Liver (tissue), 9 donors: ENCODE measurements around the gene TSPO. TPM values are rescaled to one million over a fixed set of nuclear protein-coding genes. Genes with fewer than 3 reads are reported as not detected.

Experiments
- DNase-seq: peaks from one replicate; pipeline ENCODE4 v3.0.0-alpha.2; 2017; ENCODE audit warnings: low spot score
- H3K27ac ChIP-seq, 2 donors: one replicate each; pipeline ENCODE4 v1.7.0; 2013; ENCODE audit warnings: inconsistent platforms in 2 of 2, low read length in 2 of 2, control low read depth in 1 of 2, low read depth in 1 of 2, mild to moderate bottlenecking in 1 of 2
- H3K27me3 ChIP-seq, 4 donors: one replicate each; pipeline versions ENCODE4 v1.6.1 to v1.7.0; 2013; ENCODE audit warnings: low read length in 3 of 4, inconsistent platforms in 1 of 4, mild to moderate bottlenecking in 1 of 4, moderate library complexity in 1 of 4; ENCODE audit not compliant: control insufficient read depth in 4 of 4, insufficient read depth in 4 of 4
- H3K36me3 ChIP-seq, 4 donors: one replicate each; pipeline versions ENCODE4 v1.6.1 to v1.7.0; 2013; ENCODE audit warnings: low read length in 3 of 4, mild to moderate bottlenecking in 3 of 4, low read depth in 1 of 4, moderate library complexity in 1 of 4; ENCODE audit not compliant: control insufficient read depth in 4 of 4, insufficient read depth in 3 of 4
- H3K4me1 ChIP-seq, 4 donors: one replicate each; pipeline versions ENCODE4 v1.6.1 to v1.7.0; 2013; ENCODE audit warnings: low read length in 3 of 4, mild to moderate bottlenecking in 3 of 4, moderate library complexity in 1 of 4; ENCODE audit not compliant: control insufficient read depth in 4 of 4, insufficient read depth in 4 of 4
- H3K4me3 ChIP-seq, 3 donors: one replicate each; pipeline versions ENCODE4 v1.6.1 to v1.7.0; 2013; ENCODE audit warnings: low read length in 3 of 3, control low read depth in 1 of 3, low read depth in 1 of 3, mild to moderate bottlenecking in 1 of 3
- H3K9ac ChIP-seq, 2 donors: one replicate each; pipeline ENCODE4 v1.7.0; 2013; ENCODE audit warnings: low read length in 2 of 2, mild to moderate bottlenecking in 2 of 2, moderate library complexity in 2 of 2, control low read depth in 1 of 2, low read depth in 1 of 2
- H3K9me3 ChIP-seq, 4 donors: one replicate each; pipeline versions ENCODE4 v1.6.1 to v1.7.0; 2013; ENCODE audit warnings: low read length in 3 of 4; ENCODE audit not compliant: control insufficient read depth in 4 of 4
- CTCF ChIP-seq: fragments of 150-350 bp; IDR thresholded peaks from 2 replicates; pipeline ENCODE4 v1.5.1; 2017; ENCODE audit warnings: improper control_type of control experiment, low read depth, low read length; ENCODE audit not compliant: missing input control
- EGR1 ChIP-seq, 2 donors: IDR thresholded peaks; 2 replicates each; pipeline ENCODE4 v1.6.1; 2016 to 2018; ENCODE audit warnings: antibody characterized with exemption in 2 of 2, low read depth in 2 of 2
- FOXA1 ChIP-seq: IDR thresholded peaks from 2 replicates; pipeline ENCODE4 v1.6.1; 2016; ENCODE audit warnings: antibody characterized with exemption
- FOXA2 ChIP-seq: IDR thresholded peaks from 2 replicates; pipeline ENCODE4 v1.6.1; 2016; ENCODE audit warnings: antibody characterized with exemption
- GABPA ChIP-seq, 2 donors: IDR thresholded peaks in 1 of 2; conservative IDR thresholded peaks in 1 of 2; 2 replicates each; pipeline ENCODE4 v1.6.1; 2016; ENCODE audit warnings: antibody characterized with exemption in 2 of 2, mild to moderate bottlenecking in 1 of 2, moderate library complexity in 1 of 2
- HNF4A ChIP-seq, 2 donors: conservative IDR thresholded peaks; 2 replicates each; pipeline ENCODE4 v1.6.1; 2016; ENCODE audit warnings: antibody characterized with exemption in 2 of 2, mild to moderate bottlenecking in 2 of 2
- HNF4G ChIP-seq: IDR thresholded peaks from 2 replicates; pipeline ENCODE4 v1.6.1; 2016; ENCODE audit warnings: antibody characterized with exemption
- JUND ChIP-seq, 2 donors: IDR thresholded peaks; 2 replicates each; pipeline ENCODE4 v1.6.1; 2016; ENCODE audit warnings: antibody characterized with exemption in 2 of 2
- NR2F2 ChIP-seq: IDR thresholded peaks from 2 replicates; pipeline ENCODE4 v1.6.1; 2016; ENCODE audit warnings: antibody characterized with exemption
- RAD21 ChIP-seq, 2 donors: IDR thresholded peaks; 2 replicates each; pipeline ENCODE4 v1.6.1; 2016; ENCODE audit warnings: antibody characterized with exemption in 2 of 2, mild to moderate bottlenecking in 2 of 2
- REST ChIP-seq: IDR thresholded peaks from 2 replicates; pipeline ENCODE4 v1.6.1; 2016; ENCODE audit warnings: antibody characterized with exemption, mild to moderate bottlenecking
- RXRA ChIP-seq, 2 donors: IDR thresholded peaks; 2 replicates each; pipeline ENCODE4 v1.6.1; 2017 to 2018; ENCODE audit warnings: antibody characterized with exemption in 2 of 2, mild to moderate bottlenecking in 1 of 2
- SP1 ChIP-seq: IDR thresholded peaks from 2 replicates; pipeline ENCODE4 v1.6.1; 2018; ENCODE audit warnings: antibody characterized with exemption, mild to moderate bottlenecking
- TAF1 ChIP-seq: conservative IDR thresholded peaks from 2 replicates; pipeline ENCODE4 v1.6.1; 2016; ENCODE audit warnings: antibody characterized with exemption, mild to moderate bottlenecking
- YY1 ChIP-seq: IDR thresholded peaks from 2 replicates; pipeline ENCODE4 v1.6.1; 2016; ENCODE audit warnings: antibody characterized with exemption, mild to moderate bottlenecking
- WGBS: extraction: QIAGEN DNeasy Blood & Tissue Kit; methylation state at CpG from one replicate; pipeline ENCODE4 v1.1.7; 2013; 5-methylcytosine and 5-hydroxymethylcytosine counted together
- polyA plus RNA-seq, 2 donors: library from polyadenylated mRNA; stranded (reverse) in 1 of 2; unstranded in 1 of 2; fragments of 200-250 nt in 1 of 2; fragments of >200 nt in 1 of 2; fragmentation: Nextera tagmentation in 1 of 2; extraction: Ambion mirVana in 1 of 2; gene quantifications; one replicate each; pipeline versions ENCODE4 v1.2.1 to v1.2.3, GENCODE V29; 2013 to 2015
- total RNA-seq, 2 donors: library from RNA; depleted of rRNA; stranded (reverse); fragments of >200 nt; gene quantifications; one replicate each; pipeline ENCODE4 v1.2.3, GENCODE V29; 2014
- TF ChIP-seq, protein P1 (sequence below): IDR thresholded peaks from 2 replicates; pipeline ENCODE4 v1.6.1; 2016; ENCODE audit warnings: antibody characterized with exemption
- TF ChIP-seq, protein P2 (sequence below): IDR thresholded peaks from 2 replicates; pipeline ENCODE4 v1.6.1; 2016; ENCODE audit warnings: antibody characterized with exemption
- TF ChIP-seq, protein P3 (sequence below): IDR thresholded peaks from 2 replicates; pipeline ENCODE4 v1.6.1; 2016; ENCODE audit warnings: antibody characterized with exemption
- donor health status: healthy.
- donor health status: healthy.
- donor health status: healthy.
- donor health status: healthy.
- donor health status: healthy.

The TSPO gene
- total and polyA plus RNA-seq, 4 donors: 27.6 to 61.9 (median 40.2) TPM

DNA sequence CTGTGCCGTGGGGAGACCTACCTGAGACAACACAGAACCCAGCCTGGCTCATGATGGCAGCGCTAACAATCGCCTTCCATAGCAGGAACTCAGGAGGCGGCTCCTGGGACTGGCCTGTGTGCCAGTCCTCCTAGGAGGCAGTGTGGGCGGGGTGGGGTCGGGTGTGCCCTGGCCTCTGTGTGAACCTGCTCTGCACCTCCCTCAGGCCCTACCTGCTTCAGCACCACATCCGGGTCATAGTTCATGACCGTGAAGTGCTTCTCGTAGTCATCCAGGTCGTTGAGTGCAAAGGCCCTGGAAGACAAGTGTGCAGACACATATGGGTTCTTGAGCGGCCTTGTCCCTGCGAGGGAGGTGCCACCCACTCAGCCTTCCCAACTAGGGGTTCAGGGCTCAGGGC is 20.2 kb downstream of the TSPO start:
- DNase-seq: no peak

DNA sequence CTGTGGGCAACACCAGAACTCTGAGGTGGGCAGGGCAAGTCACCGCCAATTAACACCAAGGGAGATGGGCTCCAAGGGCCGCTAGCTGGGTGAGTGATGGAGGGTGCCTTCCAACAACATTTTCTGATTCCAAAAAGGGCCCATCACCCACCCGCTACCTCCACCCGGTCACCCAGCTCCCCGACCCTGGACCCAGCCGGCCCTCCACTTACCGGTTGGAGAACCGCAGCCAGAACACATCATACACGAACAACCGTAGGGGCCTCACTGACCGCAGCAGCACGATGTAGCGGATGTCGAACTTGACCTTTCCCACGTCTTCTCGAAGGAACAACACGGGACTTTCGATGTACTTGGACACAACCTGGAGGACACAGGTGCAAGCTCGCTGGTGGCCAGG is 20.8 kb downstream of the TSPO start:
- H3K9me3 ChIP-seq: no peaks in the 10 kb centered on the region
- H3K4me1 ChIP-seq: no peaks in the 10 kb centered on the region
- 95% methylated on average over 19 of the region's 19 CpGs for WGBS
- peaks cover 14 to 63% (median 19%) of the 10 kb centered on the region in 4 donors for H3K36me3 ChIP-seq
- no peak overlapping the region for H3K4me3 ChIP-seq
- no peaks in the 10 kb centered on the region for H3K27me3 ChIP-seq
- no peak for DNase-seq
- H3K9ac ChIP-seq: no peak overlapping the region
- H3K27ac ChIP-seq: no peak overlapping the region
- no peak for TF ChIP-seq HNF4G
- TF ChIP-seq, protein P1, sequence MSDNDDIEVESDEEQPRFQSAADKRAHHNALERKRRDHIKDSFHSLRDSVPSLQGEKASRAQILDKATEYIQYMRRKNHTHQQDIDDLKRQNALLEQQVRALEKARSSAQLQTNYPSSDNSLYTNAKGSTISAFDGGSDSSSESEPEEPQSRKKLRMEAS: no peak
- TF ChIP-seq EGR1 (IDR thresholded peaks at IDR 0.05; ENCODE audit: low read depth in 2 of 2): no peak
- no peak for TF ChIP-seq GABPA (IDR thresholded peaks at IDR 0.05 in 1 of 2, conservative IDR thresholded peaks at IDR 0.05 in 1 of 2)
- no peak for TF ChIP-seq NR2F2
- TF ChIP-seq RAD21 (IDR thresholded peaks at IDR 0.05): no peak
- no peak for TF ChIP-seq HNF4A (conservative IDR thresholded peaks at IDR 0.05)
- TF ChIP-seq YY1: no peak
- TF ChIP-seq FOXA2: no peak
- no peak for TF ChIP-seq JUND (IDR thresholded peaks at IDR 0.05)
- TF ChIP-seq RXRA (IDR thresholded peaks at IDR 0.05): no peak
- TF ChIP-seq CTCF: no peak

More for the DNA sequence above, 20.2 kb downstream of the TSPO start:
- Histone ChIP-seq H3K4me1 (no peaks in the 10 kb centered on the region), H3K9ac (no peak overlapping the region), H3K9me3 (no peaks in the 10 kb centered on the region), H3K27ac (no peak overlapping the region), H3K36me3 (peaks cover 14 to 63% (median 19%) of the 10 kb centered on the region in 4 donors), H3K27me3 (no peaks in the 10 kb centered on the region), H3K4me3 (no peak overlapping the region)
- WGBS: 84% methylated on average over 12 of the region's 12 CpGs
- TF ChIP-seq, protein P2, sequence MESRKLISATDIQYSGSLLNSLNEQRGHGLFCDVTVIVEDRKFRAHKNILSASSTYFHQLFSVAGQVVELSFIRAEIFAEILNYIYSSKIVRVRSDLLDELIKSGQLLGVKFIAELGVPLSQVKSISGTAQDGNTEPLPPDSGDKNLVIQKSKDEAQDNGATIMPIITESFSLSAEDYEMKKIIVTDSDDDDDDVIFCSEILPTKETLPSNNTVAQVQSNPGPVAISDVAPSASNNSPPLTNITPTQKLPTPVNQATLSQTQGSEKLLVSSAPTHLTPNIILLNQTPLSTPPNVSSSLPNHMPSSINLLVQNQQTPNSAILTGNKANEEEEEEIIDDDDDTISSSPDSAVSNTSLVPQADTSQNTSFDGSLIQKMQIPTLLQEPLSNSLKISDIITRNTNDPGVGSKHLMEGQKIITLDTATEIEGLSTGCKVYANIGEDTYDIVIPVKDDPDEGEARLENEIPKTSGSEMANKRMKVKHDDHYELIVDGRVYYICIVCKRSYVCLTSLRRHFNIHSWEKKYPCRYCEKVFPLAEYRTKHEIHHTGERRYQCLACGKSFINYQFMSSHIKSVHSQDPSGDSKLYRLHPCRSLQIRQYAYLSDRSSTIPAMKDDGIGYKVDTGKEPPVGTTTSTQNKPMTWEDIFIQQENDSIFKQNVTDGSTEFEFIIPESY: no peak
- no peak for TF ChIP-seq RXRA (IDR thresholded peaks at IDR 0.05)
- TF ChIP-seq JUND (IDR thresholded peaks at IDR 0.05): no peak
- TF ChIP-seq NR2F2: no peak
- no peak for TF ChIP-seq FOXA1
- TF ChIP-seq EGR1 (IDR thresholded peaks at IDR 0.05; ENCODE audit: low read depth in 2 of 2): no peak
- TF ChIP-seq SP1: no peak
- TF ChIP-seq, protein P3, sequence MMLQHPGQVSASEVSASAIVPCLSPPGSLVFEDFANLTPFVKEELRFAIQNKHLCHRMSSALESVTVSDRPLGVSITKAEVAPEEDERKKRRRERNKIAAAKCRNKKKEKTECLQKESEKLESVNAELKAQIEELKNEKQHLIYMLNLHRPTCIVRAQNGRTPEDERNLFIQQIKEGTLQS: no peak
- TF ChIP-seq GABPA (IDR thresholded peaks at IDR 0.05 in 1 of 2, conservative IDR thresholded peaks at IDR 0.05 in 1 of 2): no peak
- TF ChIP-seq YY1: no peak
- TF ChIP-seq REST: no peak
- TF ChIP-seq TAF1: no peak
- TF ChIP-seq RAD21 (IDR thresholded peaks at IDR 0.05): no peak
- no peak for TF ChIP-seq FOXA2
- no peak for TF ChIP-seq HNF4A (conservative IDR thresholded peaks at IDR 0.05)
- TF ChIP-seq, protein P1: no peak
- TF ChIP-seq HNF4G: no peak
